ENCODE measurements around the gene CAMK1G. TPM values are rescaled to one million over a fixed set of nuclear protein-coding genes. Genes with fewer than 3 reads are reported as not detected.

The CAMK1G gene
- total RNA-seq, 1 experiment from 2014 or later: not detected

DNA sequence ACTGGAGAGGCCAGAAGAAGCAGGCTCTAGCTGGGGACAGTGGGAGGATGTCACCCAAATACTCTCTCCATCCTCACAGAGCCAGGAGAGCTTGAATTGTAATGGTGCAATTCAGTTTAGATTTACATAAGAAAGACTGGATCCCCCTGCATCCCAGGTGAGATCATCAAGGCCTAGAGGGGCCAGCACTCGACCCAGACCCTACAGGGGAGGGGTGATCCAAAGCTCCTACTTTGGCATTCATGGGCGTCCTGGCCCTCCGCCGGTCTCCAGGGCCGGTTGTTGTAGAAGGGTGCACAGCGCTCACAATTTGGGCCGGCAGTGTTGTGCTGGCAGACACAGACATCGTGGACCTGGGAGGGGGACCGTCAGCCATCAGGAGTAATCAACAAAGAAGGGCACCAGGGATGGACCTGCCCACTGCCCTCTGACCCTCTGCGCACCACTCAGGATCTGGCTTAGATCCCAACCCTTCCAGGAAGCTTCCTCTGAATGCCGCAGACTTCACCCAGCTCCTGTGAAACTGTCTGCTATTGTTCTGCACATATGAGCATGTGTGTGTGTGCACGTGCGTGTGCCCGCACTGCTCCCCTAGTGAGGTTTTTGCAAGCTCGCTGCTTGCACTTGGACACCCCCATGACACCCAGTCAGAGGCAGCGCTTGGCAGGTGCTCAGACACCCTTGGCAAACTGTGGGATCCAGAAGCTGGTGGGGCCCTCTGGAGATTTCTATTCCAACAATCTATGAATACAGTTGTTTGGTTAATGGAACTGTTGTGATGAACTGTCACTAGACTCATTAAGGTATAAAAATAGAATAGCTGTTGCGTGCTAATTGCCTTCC is 47.1 kb downstream of the CAMK1G start:
- CTCF ChIA-PET: interaction anchor here (0.5 to 10.9 kb wide), 22 partner anchors 7 to 731 kb away, joined by 3 to 140 read pairs (median 6); partner anchors contain the start of gene LAMB3
- Mint-ChIP-seq H3K4me1 (ENCODE audit: insufficient read depth, unreplicated experiment) (peaks cover 32% of the 10 kb centered on the region), H3K27me3 (ENCODE audit: insufficient read depth, unreplicated experiment) (no peaks in the 10 kb centered on the region), H3K36me3 (ENCODE audit: insufficient read depth, unreplicated experiment) (peaks cover 100% of the 10 kb centered on the region), H3K4me3 (ENCODE audit: unreplicated experiment) (no peak overlapping the region), H3K27ac (ENCODE audit: low read depth, unreplicated experiment) (peak overlapping the region; percentile 65), H3K9me3 (ENCODE audit: unreplicated experiment) (no peaks in the 10 kb centered on the region)
- intact Hi-C loops (cut with micrococcal nuclease): no loop called here
- TF ChIP-seq, protein P1, sequence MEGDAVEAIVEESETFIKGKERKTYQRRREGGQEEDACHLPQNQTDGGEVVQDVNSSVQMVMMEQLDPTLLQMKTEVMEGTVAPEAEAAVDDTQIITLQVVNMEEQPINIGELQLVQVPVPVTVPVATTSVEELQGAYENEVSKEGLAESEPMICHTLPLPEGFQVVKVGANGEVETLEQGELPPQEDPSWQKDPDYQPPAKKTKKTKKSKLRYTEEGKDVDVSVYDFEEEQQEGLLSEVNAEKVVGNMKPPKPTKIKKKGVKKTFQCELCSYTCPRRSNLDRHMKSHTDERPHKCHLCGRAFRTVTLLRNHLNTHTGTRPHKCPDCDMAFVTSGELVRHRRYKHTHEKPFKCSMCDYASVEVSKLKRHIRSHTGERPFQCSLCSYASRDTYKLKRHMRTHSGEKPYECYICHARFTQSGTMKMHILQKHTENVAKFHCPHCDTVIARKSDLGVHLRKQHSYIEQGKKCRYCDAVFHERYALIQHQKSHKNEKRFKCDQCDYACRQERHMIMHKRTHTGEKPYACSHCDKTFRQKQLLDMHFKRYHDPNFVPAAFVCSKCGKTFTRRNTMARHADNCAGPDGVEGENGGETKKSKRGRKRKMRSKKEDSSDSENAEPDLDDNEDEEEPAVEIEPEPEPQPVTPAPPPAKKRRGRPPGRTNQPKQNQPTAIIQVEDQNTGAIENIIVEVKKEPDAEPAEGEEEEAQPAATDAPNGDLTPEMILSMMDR (IDR thresholded peaks at IDR 0.05; ENCODE audit: unreplicated experiment): no peak
- POLR2A ChIA-PET: interaction anchor here (0.6 to 5.9 kb wide), 11 partner anchors 9 to 58 kb away, joined by 3 to 52 read pairs (median 6); partner anchors contain the start of gene LAMB3
- no TSS peak for BruUV-seq (replicated peaks)
- DNase-seq (ENCODE audit: unreplicated experiment): no peak

DNA sequence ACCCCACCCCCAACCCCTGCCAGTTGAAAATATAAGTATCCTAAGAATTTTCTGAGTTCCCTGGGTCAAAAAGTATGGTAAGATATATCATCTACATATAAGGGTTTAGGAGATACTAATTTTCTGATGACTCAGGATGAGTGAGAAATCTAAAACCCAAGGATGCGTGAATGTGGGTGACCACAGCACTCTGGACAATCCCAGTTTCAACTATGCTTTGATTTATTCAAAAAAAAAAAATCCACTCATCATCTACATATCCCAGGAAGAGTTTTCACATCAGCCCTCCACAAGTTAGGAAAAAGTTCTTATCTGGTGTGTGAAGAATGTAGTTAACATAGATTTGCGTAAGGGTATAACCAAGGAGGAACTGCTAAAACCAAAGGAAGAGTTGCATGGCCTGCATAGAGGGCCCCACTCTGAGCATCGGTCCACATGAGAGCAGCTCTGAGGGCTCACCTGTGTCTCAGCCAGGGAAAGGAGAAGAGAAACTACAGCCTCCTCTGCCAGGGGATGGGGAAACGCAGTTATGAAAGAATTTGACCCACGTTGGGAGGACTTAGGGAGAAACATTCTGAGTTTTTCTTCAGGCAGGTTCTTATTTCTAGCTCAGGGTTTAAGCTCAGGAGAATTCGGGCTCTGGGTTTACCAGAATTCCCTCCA is 50.0 kb downstream of the CAMK1G start:
- Mint-ChIP-seq H3K27ac (ENCODE audit: low read depth, unreplicated experiment) (peak overlapping the region; percentile 83), H3K36me3 (ENCODE audit: insufficient read depth, unreplicated experiment) (peaks cover 100% of the 10 kb centered on the region), H3K4me3 (ENCODE audit: unreplicated experiment) (no peak overlapping the region), H3K4me1 (ENCODE audit: insufficient read depth, unreplicated experiment) (peaks cover 47% of the 10 kb centered on the region), H3K9me3 (ENCODE audit: unreplicated experiment) (no peaks in the 10 kb centered on the region), H3K27me3 (ENCODE audit: insufficient read depth, unreplicated experiment) (no peaks in the 10 kb centered on the region)
- no peak for DNase-seq (ENCODE audit: unreplicated experiment)
- intact Hi-C loops (cut with micrococcal nuclease): no loop called here
- CTCF ChIA-PET: interaction anchor here (0.9 to 2.3 kb wide), 4 partner anchors 10 to 32 kb away, joined by 3 to 18 read pairs (median 3); no protein-coding TSS in a partner anchor
- TF ChIP-seq, protein P1 (IDR thresholded peaks at IDR 0.05; ENCODE audit: unreplicated experiment): no peak
- POLR2A ChIA-PET: interaction anchor here (1.1 to 3.1 kb wide), 2 partner anchors 19 to 59 kb away, joined by 4 to 15 read pairs; partner anchors contain the start of gene LAMB3
- no TSS peak for BruUV-seq (replicated peaks)

DNA sequence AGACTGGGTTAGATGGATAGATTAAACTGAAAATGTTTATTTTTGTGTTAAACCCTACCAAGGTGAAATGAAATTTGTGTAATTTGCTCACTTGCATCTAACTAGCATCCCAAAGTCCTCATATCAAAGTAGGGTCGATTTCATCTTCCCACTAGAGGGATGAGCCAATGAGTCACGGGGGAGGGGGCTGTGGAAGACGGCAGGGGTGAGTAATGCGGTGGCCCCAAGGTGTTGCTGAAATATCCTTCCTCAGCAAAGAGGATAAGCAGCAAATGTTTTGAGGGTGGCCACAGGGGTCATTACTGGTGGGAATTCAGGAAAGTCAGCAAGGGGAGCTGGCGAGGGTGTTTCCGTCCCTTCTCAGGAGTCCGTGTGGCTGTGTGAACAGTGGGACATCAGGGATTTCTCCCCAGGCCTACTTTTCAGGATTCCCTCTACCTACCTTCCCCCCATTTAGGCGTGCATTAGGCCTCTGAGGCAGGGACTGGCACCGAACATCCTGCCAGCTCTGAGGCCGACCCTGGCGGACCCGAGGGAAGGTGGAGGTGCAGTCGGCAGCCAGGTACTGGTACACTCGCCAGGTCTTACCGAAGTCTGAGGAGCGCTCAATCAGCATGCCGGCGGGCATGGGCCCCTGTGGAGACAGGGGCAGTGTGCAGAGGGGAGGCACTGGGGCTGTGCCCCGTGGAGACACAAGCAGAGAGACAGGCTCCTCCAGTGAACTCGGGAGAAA is 50.7 kb downstream of the CAMK1G start:
- H3K27ac Mint-ChIP-seq (ENCODE audit: low read depth, unreplicated experiment): peak overlapping the region; percentile 83
- no peaks in the 10 kb centered on the region for H3K9me3 Mint-ChIP-seq (ENCODE audit: unreplicated experiment)
- no TSS peak for BruUV-seq (replicated peaks)
- no peaks in the 10 kb centered on the region for H3K27me3 Mint-ChIP-seq (ENCODE audit: insufficient read depth, unreplicated experiment)
- ChIA-PET CTCF (interaction anchor here (0.5 to 2.3 kb wide), 14 partner anchors 9 to 1622 kb away, joined by 3 to 20 read pairs (median 4); no protein-coding TSS in a partner anchor), POLR2A (interaction anchor here (0.6 to 3.1 kb wide), 9 partner anchors 15 to 328 kb away, joined by 3 to 16 read pairs (median 4); partner anchors contain the start of gene LAMB3)
- no peak for DNase-seq (ENCODE audit: unreplicated experiment)
- H3K4me1 Mint-ChIP-seq (ENCODE audit: insufficient read depth, unreplicated experiment): peaks cover 48% of the 10 kb centered on the region
- TF ChIP-seq, protein P1 (IDR thresholded peaks at IDR 0.05; ENCODE audit: unreplicated experiment): no peak
- intact Hi-C loops (cut with micrococcal nuclease): no loop called here
- no peak overlapping the region for H3K4me3 Mint-ChIP-seq (ENCODE audit: unreplicated experiment)
- H3K36me3 Mint-ChIP-seq (ENCODE audit: insufficient read depth, unreplicated experiment): peaks cover 100% of the 10 kb centered on the region
